ENCODE measurements around the gene PRPF38A. TPM values are rescaled to one million over a fixed set of nuclear protein-coding genes. Genes with fewer than 3 reads are reported as not detected.
A peak's percentile ranks its signal among the peaks of the same experiment; 100 is the strongest.

PRPF38A gene
- total RNA-seq (10 to 100 TPM; 62.1 to 98.7 (median 81.6) TPM), polyA plus RNA-seq (10 to 100 TPM; 34.7 to 35.9 TPM), total RNA-seq (85.9 reads per million, percentile 82 among the genes with 10 or more reads in this experiment)

GRCh38 chr1:52404116-52404974 is at the start of gene PRPF38A, which contains the start of gene ORC1:
PRPF38A (plus strand) TSS chr1:52404602; CDS start chr1:52404750, 148 bp downstream.
ORC1 (minus strand) TSS chr1:52404423; CDS start chr1:52402223, 2,200 bp downstream.
- peaks cover 11 to 66% (median 47%) of the 10 kb centered on the region in 7 donors for H3K4me1 Mint-ChIP-seq
- intact Hi-C loops (cut with micrococcal nuclease), result loop anchor here (1.0 to 10.0 kb wide), 18 partner anchors 20 to 1440 kb away; partner anchors contain the start of genes BTF3L4 (in 2 of the 2), CC2D1B (in 2 of the 2), TUT4 (in 2 of the 2) and CZIB (in 1 of the 2)
- ChIA-PET POLR2A (interaction anchor here (0.7 to 5.0 kb wide), 17 partner anchors 9 to 527 kb away, joined by 3 to 68 read pairs (median 6); partner anchors contain the start of genes CC2D1B, GPX7 and TUT4), CTCF (interaction anchor here (0.6 to 1.4 kb wide), 5 partner anchors 20 to 282 kb away, joined by 3 to 6 read pairs (median 3); no protein-coding TSS in a partner anchor)
- H3K27me3 Mint-ChIP-seq, result no peaks in the 10 kb centered on the region
- H3K9me3 Mint-ChIP-seq, result peaks cover 0 to 3% (median 0%) of the 10 kb centered on the region in 11 donors
- H3K9me3 ChIP-seq (ENCODE audit: control insufficient read depth in 2 of 3, low read length in 3 of 3), result no peaks in the 10 kb centered on the region
- peak within 1 kb of the TSS; percentile 92 for H3K27ac ChIP-seq (ENCODE audit: low read depth, low read length)
- peak; percentile 99 for ATAC-seq
- H3K36me3 ChIP-seq (ENCODE audit: control insufficient read depth in 2 of 3, insufficient read depth in 3 of 3, low read length in 3 of 3), result peaks cover 11 to 25% (median 13%) of the 10 kb centered on the region in 3 experiments
- no peaks in the 10 kb centered on the region for H3K27me3 ChIP-seq (ENCODE audit: control insufficient read depth in 2 of 2, insufficient read depth in 2 of 2, low read length in 2 of 2)
- H3K4me3 Mint-ChIP-seq, result peak within 1 kb of the TSS; percentile 96 to 100 (median 99)
- DNase-seq, result peak; percentile 89 to 97 (median 96)
- peaks cover 5 to 38% (median 22%) of the 10 kb centered on the region in 5 donors for H3K36me3 Mint-ChIP-seq
- H3K4me3 ChIP-seq (ENCODE audit: low read length), result peak within 1 kb of the TSS; percentile 83
- peak within 1 kb of the TSS; percentile 95 to 100 (median 98) for H3K27ac Mint-ChIP-seq
- H3K4me1 ChIP-seq (ENCODE audit: control insufficient read depth in 2 of 2, insufficient read depth in 2 of 2, low read length in 2 of 2), result peaks cover 10 to 16% of the 10 kb centered on the region in 2 donors

- H3K27ac Mint-ChIP-seq, result peak overlapping the region in 2 of 9 donors; percentile 32 to 72
- Histone ChIP-seq H3K27ac (ENCODE audit: low read depth, low read length) (no peak overlapping the region), H3K36me3 (ENCODE audit: control insufficient read depth in 2 of 3, insufficient read depth in 3 of 3, low read length in 3 of 3) (peaks cover 38 to 80% (median 59%) of the 10 kb centered on the region in 3 experiments), H3K4me1 (ENCODE audit: control insufficient read depth in 2 of 2, insufficient read depth in 2 of 2, low read length in 2 of 2) (no peaks in the 10 kb centered on the region), H3K9me3 (ENCODE audit: control insufficient read depth in 2 of 3, low read length in 3 of 3) (no peaks in the 10 kb centered on the region), H3K4me3 (ENCODE audit: low read length) (no peak overlapping the region), H3K27me3 (ENCODE audit: control insufficient read depth in 2 of 2, insufficient read depth in 2 of 2, low read length in 2 of 2) (no peaks in the 10 kb centered on the region)
- H3K4me3 Mint-ChIP-seq, result no peak overlapping the region
- CTCF ChIA-PET, result no interaction called here
- POLR2A ChIA-PET, result no interaction called here
- ATAC-seq, result no peak
- peaks cover 0 to 8% (median 0%) of the 10 kb centered on the region in 7 donors for H3K4me1 Mint-ChIP-seq
- intact Hi-C loops (cut with micrococcal nuclease), result no loop called here
- no peaks in the 10 kb centered on the region for H3K9me3 Mint-ChIP-seq
- H3K27me3 Mint-ChIP-seq, result no peaks in the 10 kb centered on the region
- DNase-seq, result no peak
- peaks cover 21 to 60% (median 27%) of the 10 kb centered on the region in 5 donors for H3K36me3 Mint-ChIP-seq
These were observed 49.0 kb upstream of the PRPF38A start for GRCh38 chr1:52355436-52355835.

GRCh38 chr1:52355847-52356505 is 48.4 kb upstream of the PRPF38A start:
- POLR2A ChIA-PET, result no interaction called here
- ATAC-seq (no peak), DNase-seq (no peak)
- Mint-ChIP-seq H3K4me1 (peaks cover 0 to 8% (median 0%) of the 10 kb centered on the region in 7 donors), H3K36me3 (peaks cover 21 to 64% (median 27%) of the 10 kb centered on the region in 5 donors), H3K27ac (peak overlapping the region in 4 of 9 donors; percentile 12 to 72 (median 53)), H3K4me3 (no peak overlapping the region), H3K9me3 (no peaks in the 10 kb centered on the region), H3K27me3 (no peaks in the 10 kb centered on the region)
- intact Hi-C loops (cut with micrococcal nuclease), result no loop called here
- CTCF ChIA-PET, result no interaction called here
- Histone ChIP-seq H3K4me1 (ENCODE audit: control insufficient read depth in 2 of 2, insufficient read depth in 2 of 2, low read length in 2 of 2) (no peaks in the 10 kb centered on the region), H3K9me3 (ENCODE audit: control insufficient read depth in 2 of 3, low read length in 3 of 3) (no peaks in the 10 kb centered on the region), H3K27ac (ENCODE audit: low read depth, low read length) (no peak overlapping the region), H3K36me3 (ENCODE audit: control insufficient read depth in 2 of 3, insufficient read depth in 3 of 3, low read length in 3 of 3) (peaks cover 38 to 85% (median 62%) of the 10 kb centered on the region in 3 experiments), H3K4me3 (ENCODE audit: low read length) (no peak overlapping the region), H3K27me3 (ENCODE audit: control insufficient read depth in 2 of 2, insufficient read depth in 2 of 2, low read length in 2 of 2) (no peaks in the 10 kb centered on the region)

GRCh38 chr1:52356818-52357355 is 47.5 kb upstream of the PRPF38A start:
- no peaks in the 10 kb centered on the region for H3K27me3 Mint-ChIP-seq
- ChIA-PET POLR2A (no interaction called here), CTCF (no interaction called here)
- DNase-seq (no peak), ATAC-seq (no peak)
- no peak overlapping the region for H3K4me3 Mint-ChIP-seq
- H3K27me3 ChIP-seq (ENCODE audit: control insufficient read depth in 2 of 2, insufficient read depth in 2 of 2, low read length in 2 of 2), result no peaks in the 10 kb centered on the region
- no peak overlapping the region for H3K27ac ChIP-seq (ENCODE audit: low read depth, low read length)
- peak overlapping the region in 6 of 9 donors; percentile 3 to 68 (median 11) for H3K27ac Mint-ChIP-seq
- no peaks in the 10 kb centered on the region for H3K4me1 ChIP-seq (ENCODE audit: control insufficient read depth in 2 of 2, insufficient read depth in 2 of 2, low read length in 2 of 2)
- H3K36me3 ChIP-seq (ENCODE audit: control insufficient read depth in 2 of 3, insufficient read depth in 3 of 3, low read length in 3 of 3), result peaks cover 39 to 94% (median 64%) of the 10 kb centered on the region in 3 experiments
- no peak overlapping the region for H3K4me3 ChIP-seq (ENCODE audit: low read length)
- peaks cover 22 to 73% (median 27%) of the 10 kb centered on the region in 5 donors for H3K36me3 Mint-ChIP-seq
- peaks cover 4 to 11% (median 5%) of the 10 kb centered on the region in 7 donors for H3K4me1 Mint-ChIP-seq
- H3K9me3 Mint-ChIP-seq, result no peaks in the 10 kb centered on the region
- no peaks in the 10 kb centered on the region for H3K9me3 ChIP-seq (ENCODE audit: control insufficient read depth in 2 of 3, low read length in 3 of 3)
- intact Hi-C loops (cut with micrococcal nuclease), result no loop called here

GRCh38 chr1:52357397-52357796 is 47.0 kb upstream of the PRPF38A start:
- CTCF ChIA-PET, result no interaction called here
- DNase-seq (no peak), ATAC-seq (no peak)
- H3K9me3 Mint-ChIP-seq, result no peaks in the 10 kb centered on the region
- H3K36me3 Mint-ChIP-seq, result peaks cover 22 to 73% (median 27%) of the 10 kb centered on the region in 5 donors
- H3K27ac Mint-ChIP-seq, result peak overlapping the region in 1 of 9 donors; percentile 56
- Histone ChIP-seq H3K27me3 (ENCODE audit: control insufficient read depth in 2 of 2, insufficient read depth in 2 of 2, low read length in 2 of 2) (no peaks in the 10 kb centered on the region), H3K9me3 (ENCODE audit: control insufficient read depth in 2 of 3, low read length in 3 of 3) (no peaks in the 10 kb centered on the region), H3K36me3 (ENCODE audit: control insufficient read depth in 2 of 3, insufficient read depth in 3 of 3, low read length in 3 of 3) (peaks cover 43 to 100% (median 68%) of the 10 kb centered on the region in 3 experiments), H3K4me3 (ENCODE audit: low read length) (no peak overlapping the region), H3K27ac (ENCODE audit: low read depth, low read length) (no peak overlapping the region), H3K4me1 (ENCODE audit: control insufficient read depth in 2 of 2, insufficient read depth in 2 of 2, low read length in 2 of 2) (peaks cover 0 to under 1% of the 10 kb centered on the region in 2 donors)
- H3K4me3 Mint-ChIP-seq, result no peak overlapping the region
- peaks cover 5 to 11% (median 9%) of the 10 kb centered on the region in 7 donors for H3K4me1 Mint-ChIP-seq
- H3K27me3 Mint-ChIP-seq, result no peaks in the 10 kb centered on the region
- intact Hi-C loops (cut with micrococcal nuclease), result no loop called here
- POLR2A ChIA-PET, result no interaction called here

GRCh38 chr1:52358851-52359497 is 45.4 kb upstream of the PRPF38A start:
- peaks cover 15 to 64% (median 27%) of the 10 kb centered on the region in 5 donors for H3K36me3 Mint-ChIP-seq
- POLR2A ChIA-PET, result no interaction called here

More at GRCh38 chr1:52358851-52359497, 45.4 kb upstream of the PRPF38A start:
- peaks cover 46 to 90% (median 71%) of the 10 kb centered on the region in 3 experiments for H3K36me3 ChIP-seq (ENCODE audit: control insufficient read depth in 2 of 3, insufficient read depth in 3 of 3, low read length in 3 of 3)
- H3K4me3 ChIP-seq (ENCODE audit: low read length), result no peak overlapping the region
- H3K9me3 Mint-ChIP-seq, result no peaks in the 10 kb centered on the region
- H3K4me1 ChIP-seq (ENCODE audit: control insufficient read depth in 2 of 2, insufficient read depth in 2 of 2, low read length in 2 of 2), result peaks cover 0 to 7% of the 10 kb centered on the region in 2 donors
- DNase-seq (no peak), ATAC-seq (no peak)
- CTCF ChIA-PET, result no interaction called here
- no peaks in the 10 kb centered on the region for H3K27me3 ChIP-seq (ENCODE audit: control insufficient read depth in 2 of 2, insufficient read depth in 2 of 2, low read length in 2 of 2)
- H3K27me3 Mint-ChIP-seq, result no peaks in the 10 kb centered on the region
- peaks cover 10 to 19% (median 13%) of the 10 kb centered on the region in 7 donors for H3K4me1 Mint-ChIP-seq
- H3K27ac Mint-ChIP-seq, result peak overlapping the region in 5 of 9 donors; percentile 10 to 65 (median 36)
- no peak overlapping the region for H3K4me3 Mint-ChIP-seq
- no peak overlapping the region for H3K27ac ChIP-seq (ENCODE audit: low read depth, low read length)
- intact Hi-C loops (cut with micrococcal nuclease), result no loop called here
- H3K9me3 ChIP-seq (ENCODE audit: control insufficient read depth in 2 of 3, low read length in 3 of 3), result no peaks in the 10 kb centered on the region
